Activated effector memory CD4-positive, alpha-beta T cell treated with Interleukin-2 at 50 U/mL for 16 hours (primary cell): Measurements from ENCODE around the gene GPC5.
"Not testable (repeated sequence)": the region's sequence is repeated elsewhere in the genome, so short reads cannot be mapped to it uniquely, and the experiment has no call there.

Source experiments
- DNase-seq: peaks from one replicate; pipeline ENCODE4 v3.0.0-alpha.2; 2020

GPC5 gene

GRCh38 chr13:92717857-92718256 lies 1319.4 kb downstream of the GPC5 start:
- no peak for DNase-seq

GRCh38 chr13:92719868-92720267 lies 1321.4 kb downstream of the GPC5 start:
- no peak for DNase-seq

- DNase-seq, result no peak
These were observed 1323.2 kb downstream of the GPC5 start for GRCh38 chr13:92721620-92722019.

GRCh38 chr13:92727118-92727517 lies 1328.7 kb downstream of the GPC5 start:
- DNase-seq, result no peak

GRCh38 chr13:92734068-92734467 lies 1335.6 kb downstream of the GPC5 start:
- no peak for DNase-seq

GRCh38 chr13:92734545-92734944 lies 1336.1 kb downstream of the GPC5 start:
- DNase-seq, result no peak

GRCh38 chr13:92735909-92736308 lies 1337.5 kb downstream of the GPC5 start:
- DNase-seq, result no peak

- DNase-seq, result no peak
These were observed 1340.9 kb downstream of the GPC5 start for GRCh38 chr13:92739306-92739818.

- no peak for DNase-seq
These were observed 1345.6 kb downstream of the GPC5 start for GRCh38 chr13:92743992-92744391.

- DNase-seq, result no peak
These were observed 1346.8 kb downstream of the GPC5 start for GRCh38 chr13:92745258-92745657.

GRCh38 chr13:92752705-92753104 lies 1354.3 kb downstream of the GPC5 start:
- not testable (repeated sequence) for DNase-seq

GRCh38 chr13:92761710-92762109 lies 1363.3 kb downstream of the GPC5 start:
- no peak for DNase-seq

- DNase-seq, result no peak
These were observed 1369.0 kb downstream of the GPC5 start for GRCh38 chr13:92767468-92767867.

GRCh38 chr13:92768602-92769001 lies 1370.2 kb downstream of the GPC5 start:
- DNase-seq, result no peak

GRCh38 chr13:92769046-92769445 lies 1370.6 kb downstream of the GPC5 start:
- DNase-seq, result no peak

GRCh38 chr13:92775658-92776057 lies 1377.2 kb downstream of the GPC5 start:
- DNase-seq, result no peak

- DNase-seq, result no peak
These were observed 1383.7 kb downstream of the GPC5 start for GRCh38 chr13:92781965-92782690.

- DNase-seq, result no peak
These were observed 1404.4 kb downstream of the GPC5 start for GRCh38 chr13:92802776-92803175.

- DNase-seq, result no peak
These were observed 1405.9 kb downstream of the GPC5 start for GRCh38 chr13:92804346-92804745.

GRCh38 chr13:92804926-92805325 lies 1406.5 kb downstream of the GPC5 start:
- DNase-seq, result no peak

GRCh38 chr13:92805766-92806165 lies 1407.3 kb downstream of the GPC5 start:
- no peak for DNase-seq

- DNase-seq, result no peak
These were observed 1407.8 kb downstream of the GPC5 start for GRCh38 chr13:92806215-92806614.

GRCh38 chr13:92807353-92807752 lies 1408.9 kb downstream of the GPC5 start:
- DNase-seq, result no peak

GRCh38 chr13:92807966-92808365 lies 1409.5 kb downstream of the GPC5 start:
- DNase-seq, result no peak

- DNase-seq, result no peak
These were observed 1422.9 kb downstream of the GPC5 start for GRCh38 chr13:92821324-92821723.
